Adrenal gland (tissue), 12 donors: ENCODE results near the gene MAEA. TPM values are rescaled to one million over a fixed set of nuclear protein-coding genes. Genes with fewer than 3 reads are reported as not detected.
A peak's percentile ranks its signal among the peaks of the same experiment; 100 is the strongest.

Experiments
- DNase-seq, 7 donors: peaks; one replicate each; pipeline ENCODE4 v3.0.0-alpha.2; 2019 to 2020
- H3K27ac ChIP-seq, 5 donors: fragments of 200-600 bp; sonication (generic) in 4 of 5; 1 replicate in 3 of 5; 2 replicates in 2 of 5; pipeline versions ENCODE4 v1.5.1 to v1.8.0; 2016 to 2020; ENCODE audit warnings: mild to moderate bottlenecking in 1 of 5
- H3K27me3 ChIP-seq: fragments of 200-600 bp; 2 replicates; pipeline ENCODE4 v1.8.0; 2021
- H3K36me3 ChIP-seq, 2 donors: fragments of 200-600 bp; replicated peaks in 1 of 2; 1 replicate in 1 of 2; 2 replicates in 1 of 2; pipeline versions ENCODE4 v1.5.1 to v1.8.0; 2018 to 2022
- H3K4me1 ChIP-seq, 2 donors: fragments of 200-600 bp; replicated peaks in 1 of 2; 1 replicate in 1 of 2; 2 replicates in 1 of 2; pipeline versions ENCODE4 v1.5.1 to v1.8.0; 2018 to 2021
- H3K4me3 ChIP-seq, 4 donors: fragments of 200-600 bp; sonication (generic) in 3 of 4; one replicate each; pipeline ENCODE4 v1.5.1; 2016 to 2018
- H3K9me3 ChIP-seq, 3 donors: fragments of 200-600 bp; sonication (generic) in 1 of 3; replicated peaks in 1 of 3; 1 replicate in 2 of 3; 2 replicates in 1 of 3; pipeline versions ENCODE4 v1.5.1 to v1.8.0; 2016 to 2021
- CTCF ChIP-seq, 6 experiments: fragments of 450-650 bp in 4 of 6; fragments of 200-600 bp in 2 of 6; sonication (generic) in 1 of 6; IDR thresholded peaks; 1 replicate in 5 of 6; 2 replicates in 1 of 6; pipeline versions ENCODE4 v1.5.1 to v1.8.0; 2016 to 2021; ENCODE audit warnings: antibody characterized with exemption in 6 of 6, mild to moderate bottlenecking in 2 of 6, moderate library complexity in 1 of 6
- POLR2A ChIP-seq, 2 donors: fragments of 450-650 bp; IDR thresholded peaks; one replicate each; pipeline ENCODE4 v1.6.1; 2017; ENCODE audit warnings: antibody characterized with exemption in 2 of 2, mild to moderate bottlenecking in 2 of 2, moderate library complexity in 1 of 2
- WGBS, 4 donors: extraction: QIAGEN DNeasy Blood & Tissue Kit in 2 of 4; methylation state at CpG; one replicate each; pipeline versions ENCODE4 v1.1.5 to v1.1.7; 2013 to 2017; 5-methylcytosine and 5-hydroxymethylcytosine counted together
- intact Hi-C, 2 donors: fragments of 100-400 bp; cut with DNase I; formaldehyde crosslinking; loops; one replicate each; pipeline versions ENCODE4 v1.14.1 to v1.15.0; 2022 to 2023
- polyA plus RNA-seq, 3 donors: library from polyadenylated mRNA; stranded (reverse); fragments of 200-250 nt in 2 of 3; fragments of 350-450 nt in 1 of 3; fragmentation: Illumina TruSeq in 1 of 3; extraction: RNeasy Lipid Tissue Mini Kit (QIAGEN cat#74804) in 1 of 3; gene quantifications; one replicate each; pipeline ENCODE4 v1.2.3, GENCODE V29; 2013 to 2014
- total RNA-seq, 9 donors: library from RNA; depleted of rRNA in 4 of 9; stranded (reverse); fragments of >200 nt in 4 of 9; fragments of 120-200 nt in 1 of 9; fragmentation: NEBNext Ultra II Directional in 1 of 9; extraction: Animal tissue kit (Norgen Biotek cat#: 25700) in 1 of 9; gene quantifications; one replicate each; pipeline versions ENCODE4 v1.1.0 to v1.2.4, GENCODE V29; 2013 to 2023
- donor health status: healthy with polysubstance abuse.
- donor health status: Bipolar disorder and iron deficiency.
- donor health status: DM: yes; HTN: yes; CAD: no.
- donor health status: DM: no; HTN: no; CAD: no.
- donor health status: DM: no; HTN: no; CAD: no.
- donor health status: DM: yes; HTN: yes; CAD: no.

The MAEA gene
- total and polyA plus RNA-seq, 12 donors = 35.6 to 103 (median 75.1) TPM

GRCh38 chr4:1279253-1279652 lies 10.4 kb upstream of the MAEA start:
- Histone ChIP-seq H3K4me1 (no peaks in the 10 kb centered on the region), H3K36me3 (no peaks in the 10 kb centered on the region), H3K4me3 (no peak overlapping the region), H3K27me3 (no peaks in the 10 kb centered on the region), H3K9me3 (no peaks in the 10 kb centered on the region), H3K27ac (no peak overlapping the region)
- no peak for TF ChIP-seq CTCF (IDR thresholded peaks at IDR 0.05)
- no peak for TF ChIP-seq POLR2A (IDR thresholded peaks at IDR 0.05)
- no peak for DNase-seq
- WGBS, 4 donors = 85 to 91% (median 90%) methylated on average over 10 of the region's 10 CpGs
- intact Hi-C loops = no loop called here

- Histone ChIP-seq H3K36me3 (no peaks in the 10 kb centered on the region), H3K27ac (no peak overlapping the region), H3K4me1 (peaks cover 0 to 1% of the 10 kb centered on the region in 2 donors), H3K27me3 (no peaks in the 10 kb centered on the region), H3K9me3 (no peaks in the 10 kb centered on the region), H3K4me3 (no peak overlapping the region)
- TF ChIP-seq POLR2A (IDR thresholded peaks at IDR 0.05) = no peak
- TF ChIP-seq CTCF (IDR thresholded peaks at IDR 0.05) = no peak
- intact Hi-C loops = no loop called here
- WGBS, 4 donors = 84 to 90% (median 86%) methylated on average over 9 of the region's 9 CpGs
- no peak for DNase-seq
Observed at GRCh38 chr4:1283711-1284110, 6.0 kb upstream of the MAEA start.

GRCh38 chr4:1285151-1285789 lies 4.4 kb upstream of the MAEA start:
- Histone ChIP-seq H3K9me3 (no peaks in the 10 kb centered on the region), H3K4me3 (no peak overlapping the region), H3K27me3 (no peaks in the 10 kb centered on the region), H3K36me3 (no peaks in the 10 kb centered on the region), H3K27ac (no peak overlapping the region), H3K4me1 (peaks cover 0 to 8% of the 10 kb centered on the region in 2 donors)
- 78 to 85% (median 78%) methylated on average over 10 to 11 of the region's 11 CpGs for whole genome bisulfite sequencing, 4 donors
- DNase-seq = peak in 1 of 7 donors; percentile 17
- intact Hi-C loops = no loop called here
- TF ChIP-seq CTCF (IDR thresholded peaks at IDR 0.05) (no peak), POLR2A (IDR thresholded peaks at IDR 0.05) (no peak)

GRCh38 chr4:1285790-1286553 lies 3.7 kb upstream of the MAEA start:
- Histone ChIP-seq H3K27me3 (no peaks in the 10 kb centered on the region), H3K9me3 (no peaks in the 10 kb centered on the region), H3K36me3 (no peaks in the 10 kb centered on the region), H3K27ac (no peak overlapping the region), H3K4me3 (no peak overlapping the region), H3K4me1 (peaks cover 4 to 12% of the 10 kb centered on the region in 2 donors)
- TF ChIP-seq CTCF (IDR thresholded peaks at IDR 0.05) (no peak), POLR2A (IDR thresholded peaks at IDR 0.05) (no peak)
- 81 to 92% (median 84%) methylated on average over 13 to 21 of the region's 21 CpGs for WGBS, 4 donors
- intact Hi-C loops = no loop called here
- DNase-seq = peak in 2 of 7 donors; percentile 13 to 50
